Keratinocyte (primary cell): ENCODE results near the gene GAGE10. TPM values are rescaled to one million over a fixed set of nuclear protein-coding genes. Genes with fewer than 3 reads are reported as not detected.

ENCODE experiments used
- DNase-seq: peaks from one replicate; pipeline ENCODE4 v3.0.0-alpha.2; 2011; ENCODE audit warnings: low read depth, missing footprints, low spot score
- FAIRE-seq: peaks from 2 replicates; lab custom pipeline; 2011; peaks lifted over from hg19 to GRCh38; lab: Jason Lieb, UNC
- H2AFZ ChIP-seq: 2 replicates; pipeline ENCODE4 v1.6.0; 2012; ENCODE audit warnings: low read length, control low read depth, inconsistent platforms; ENCODE audit not compliant: control insufficient read depth
- H3K27ac ChIP-seq: 2 replicates; pipeline ENCODE4 v1.5.1; 2011; ENCODE audit warnings: low read length; ENCODE audit not compliant: control insufficient read depth, insufficient read depth
- H3K27me3 ChIP-seq: 3 replicates; pipeline ENCODE4 v1.6.0; 2011; ENCODE audit warnings: low read length; ENCODE audit not compliant: control insufficient read depth, insufficient read depth; ENCODE audit errors: extremely low read depth
- H3K36me3 ChIP-seq, 2 experiments: 2 replicates in 1 of 2; 3 replicates in 1 of 2; pipeline ENCODE4 v1.5.1; 2011; ENCODE audit warnings: low read length in 2 of 2, mild to moderate bottlenecking in 1 of 2; ENCODE audit not compliant: control insufficient read depth in 2 of 2, insufficient read depth in 2 of 2; ENCODE audit errors: extremely low read depth in 1 of 2
- H3K4me1 ChIP-seq: 3 replicates; pipeline ENCODE4 v1.5.1; 2011; ENCODE audit warnings: low read length; ENCODE audit not compliant: control insufficient read depth, insufficient read depth; ENCODE audit errors: extremely low read depth
- H3K4me2 ChIP-seq: 3 replicates; pipeline ENCODE4 v1.6.0; 2011; ENCODE audit warnings: low read depth, low read length; ENCODE audit not compliant: control insufficient read depth, insufficient read depth; ENCODE audit errors: extremely low read depth
- H3K4me3 ChIP-seq, 3 experiments: fragments of 200-600 bp in 1 of 3; sonication (generic) in 1 of 3; 2 replicates in 2 of 3; 3 replicates in 1 of 3; pipeline ENCODE4 v1.5.1; 2011 to 2016; ENCODE audit warnings: low read length in 3 of 3, mild to moderate bottlenecking in 3 of 3, control low read depth in 2 of 3, inconsistent platforms in 1 of 3, low read depth in 1 of 3, mixed read lengths in 1 of 3, mixed run types in 1 of 3, moderate library complexity in 1 of 3; ENCODE audit not compliant: control insufficient read depth in 2 of 3, insufficient read depth in 2 of 3; ENCODE audit errors: extremely low read depth in 1 of 3
- H3K79me2 ChIP-seq: 2 replicates; pipeline ENCODE4 v1.6.0; 2012; ENCODE audit warnings: low read length; ENCODE audit not compliant: control insufficient read depth, insufficient read depth
- H3K9ac ChIP-seq: 3 replicates; pipeline ENCODE4 v1.6.0; 2011; ENCODE audit warnings: low read length; ENCODE audit not compliant: control insufficient read depth, insufficient read depth; ENCODE audit errors: extremely low read depth
- H3K9me1 ChIP-seq: 3 replicates; pipeline ENCODE4 v1.6.0; 2011; ENCODE audit warnings: low read length; ENCODE audit not compliant: control insufficient read depth, insufficient read depth; ENCODE audit errors: extremely low read depth
- H3K9me3 ChIP-seq: 2 replicates; pipeline ENCODE4 v1.5.1; 2012; ENCODE audit warnings: low read depth, low read length; ENCODE audit not compliant: control insufficient read depth
- H4K20me1 ChIP-seq: 3 replicates; pipeline ENCODE4 v1.6.0; 2011; ENCODE audit warnings: low read length; ENCODE audit not compliant: control insufficient read depth, insufficient read depth; ENCODE audit errors: extremely low read depth
- CTCF ChIP-seq, 3 experiments: IDR thresholded peaks in 1 of 3; conservative IDR thresholded peaks in 1 of 3; optimal IDR thresholded peaks in 1 of 3; 2 replicates in 2 of 3; 3 replicates in 1 of 3; pipeline versions ENCODE3 to v1.5.1; 2011; ENCODE audit warnings: low read length in 3 of 3, mild to moderate bottlenecking in 3 of 3, moderate library complexity in 2 of 3, control low read depth in 1 of 3, inconsistent platforms in 1 of 3; ENCODE audit not compliant: insufficient read depth in 2 of 3; ENCODE audit errors: extremely low read depth in 1 of 3
- EZH2 ChIP-seq: IDR thresholded peaks from one replicate; pipeline ENCODE4 v1.6.1; 2012; ENCODE audit warnings: inconsistent platforms, mild to moderate bottlenecking, low read length, moderate library complexity
- dilution Hi-C: fragments of 300-500 bp; cut with MboI; formaldehyde crosslinking; loops from one replicate; pipeline ENCODE4 v1.7.0; 2020; ENCODE audit warnings: low sequenced_read_pairs; ENCODE audit not compliant: extremely low pct_ligation_motif_present
- polyA plus RNA-seq, 5 experiments: library from polyadenylated mRNA; depleted of rRNA in 3 of 5; stranded (reverse) in 3 of 5; stranded (forward) in 1 of 5; unstranded in 1 of 5; fragments of >200 nt; gene quantifications; 1 replicate in 1 of 5; 2 replicates in 3 of 5; 3 replicates in 1 of 5; pipeline versions ENCODE4 v1.2.1 to v1.2.3, GENCODE V29; 2011 to 2012; ENCODE audit warnings: missing spikeins in 2 of 5, low read depth in 1 of 5, low replicate concordance in 1 of 5

Gene GAGE10
- polyA plus RNA-seq, 1 donor (not counting 4 experiments of a cell fraction or from before 2014, with no cell fraction given) = not detected

GRCh38 chrX:49287665-49288064 is 15.8 kb upstream of the GAGE10 start:
- Histone ChIP-seq H3K36me3 (no peaks in the 10 kb centered on the region), H3K9me3 (no peaks in the 10 kb centered on the region), H3K9ac (no peak overlapping the region), H3K27me3 (no peaks in the 10 kb centered on the region), H3K27ac (no peak overlapping the region), H3K79me2 (no peaks in the 10 kb centered on the region), H3K4me1 (no peaks in the 10 kb centered on the region), H3K4me3 (no peak overlapping the region), H3K4me2 (no peak overlapping the region), H4K20me1 (no peaks in the 10 kb centered on the region), H3K9me1 (no peaks in the 10 kb centered on the region), H2AFZ (no peak overlapping the region)
- TF ChIP-seq CTCF (optimal IDR thresholded peaks at IDR 0.05 in 1 of 3, IDR thresholded peaks at IDR 0.05 in 1 of 3, conservative IDR thresholded peaks at IDR 0.05 in 1 of 3; ENCODE audit: extremely low read depth in 1 of 3, insufficient read depth in 2 of 3, low read length in 3 of 3) (no peak), EZH2 (no peak)
- FAIRE-seq (no peak), DNase-seq (no peak)
- dilution Hi-C loops = no loop called here

DNA sequence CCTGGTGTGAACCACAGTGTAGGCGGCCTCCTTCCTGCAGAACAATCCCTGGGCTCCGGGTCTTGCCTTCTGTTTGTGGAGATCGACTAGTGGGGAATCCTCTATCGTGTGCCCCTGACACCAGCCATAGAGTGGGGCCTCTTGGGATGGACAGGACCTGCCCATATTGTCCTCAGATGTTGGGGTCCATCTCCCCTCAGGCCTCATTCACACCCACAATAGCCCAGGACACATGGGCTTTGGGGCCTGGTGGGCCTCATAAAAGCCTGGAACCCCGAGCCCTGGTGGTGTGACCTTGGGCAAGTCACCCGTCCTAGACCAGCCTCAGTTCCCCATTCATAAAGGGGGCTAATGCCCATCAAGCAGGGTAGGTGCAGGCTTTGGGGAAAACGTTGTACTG is 13.2 kb upstream of the GAGE10 start:
- Histone ChIP-seq H3K4me1 (no peaks in the 10 kb centered on the region), H3K79me2 (no peaks in the 10 kb centered on the region), H2AFZ (no peak overlapping the region), H3K9ac (no peak overlapping the region), H3K4me3 (no peak overlapping the region), H3K4me2 (no peak overlapping the region), H3K9me1 (no peaks in the 10 kb centered on the region), H3K36me3 (no peaks in the 10 kb centered on the region), H4K20me1 (no peaks in the 10 kb centered on the region), H3K9me3 (no peaks in the 10 kb centered on the region), H3K27me3 (no peaks in the 10 kb centered on the region), H3K27ac (no peak overlapping the region)
- TF ChIP-seq EZH2 (no peak), CTCF (optimal IDR thresholded peaks at IDR 0.05 in 1 of 3, IDR thresholded peaks at IDR 0.05 in 1 of 3, conservative IDR thresholded peaks at IDR 0.05 in 1 of 3; ENCODE audit: extremely low read depth in 1 of 3, insufficient read depth in 2 of 3, low read length in 3 of 3) (no peak)
- FAIRE-seq (no peak), DNase-seq (no peak)
- dilution Hi-C loops = no loop called here
